Lung (tissue), 16 donors: ENCODE results near the gene PKIG. TPM values are rescaled to one million over a fixed set of nuclear protein-coding genes. Genes with fewer than 3 reads are reported as not detected.

Source experiments
- ATAC-seq: fragments of 200-7000 bp; cut with Tn5 transposase; one replicate; pipeline ENCODE4 v1.9.1; 2020; ENCODE audit warnings: moderate number of reproducible peaks; ENCODE audit not compliant: insufficient read depth, low FRiP score
- DNase-seq, 3 donors: peaks; one replicate each; pipeline ENCODE4 v3.0.0-alpha.2; 2013 to 2017
- H3K27ac ChIP-seq, 2 donors: one replicate each; pipeline ENCODE4 v1.5.1; 2013; ENCODE audit warnings: mild to moderate bottlenecking in 2 of 2, moderate library complexity in 2 of 2, control low read depth in 1 of 2, inconsistent platforms in 1 of 2, low read depth in 1 of 2, low read length in 1 of 2
- H3K27me3 ChIP-seq, 3 donors: one replicate each; pipeline ENCODE4 v1.5.1; 2013; ENCODE audit warnings: low read length in 2 of 3; ENCODE audit not compliant: control insufficient read depth in 3 of 3, insufficient read depth in 3 of 3
- H3K36me3 ChIP-seq, 4 donors: one replicate each; pipeline ENCODE4 v1.5.1; 2013; ENCODE audit warnings: low read length in 4 of 4, mild to moderate bottlenecking in 1 of 4, moderate library complexity in 1 of 4; ENCODE audit not compliant: control insufficient read depth in 4 of 4, insufficient read depth in 4 of 4
- H3K4me1 ChIP-seq, 5 donors: one replicate each; pipeline ENCODE4 v1.5.1; 2013; ENCODE audit warnings: low read length in 5 of 5, mild to moderate bottlenecking in 2 of 5, moderate library complexity in 1 of 5; ENCODE audit not compliant: control insufficient read depth in 5 of 5, insufficient read depth in 5 of 5
- H3K4me3 ChIP-seq: one replicate; pipeline ENCODE4 v1.5.1; 2013; ENCODE audit warnings: mild to moderate bottlenecking, control low read depth, moderate library complexity
- H3K9ac ChIP-seq, 2 donors: one replicate each; pipeline ENCODE4 v1.5.1; 2013; ENCODE audit warnings: low read length in 2 of 2, control low read depth in 1 of 2; ENCODE audit not compliant: insufficient read depth in 1 of 2
- H3K9me3 ChIP-seq, 4 donors: one replicate each; pipeline ENCODE4 v1.5.1; 2013; ENCODE audit warnings: low read length in 3 of 4, mild to moderate bottlenecking in 1 of 4, moderate library complexity in 1 of 4; ENCODE audit not compliant: control insufficient read depth in 4 of 4, insufficient read depth in 3 of 4
- CTCF ChIP-seq: IDR thresholded peaks from 2 replicates; pipeline ENCODE4 v1.5.1; 2012; ENCODE audit warnings: mild to moderate bottlenecking; ENCODE audit errors: control extremely low read depth, extremely low read depth
- WGBS, 2 donors: extraction: QIAGEN DNeasy Blood & Tissue Kit; methylation state at CpG; one replicate each; pipeline ENCODE4 v1.1.7; 2013; 5-methylcytosine and 5-hydroxymethylcytosine counted together
- long read RNA-seq, 5 donors: transcript quantifications; one replicate each; lab custom pipeline, GENCODE V29; 2026
- polyA plus RNA-seq, 2 donors: library from polyadenylated mRNA; stranded (reverse); fragments of 200-250 nt; gene quantifications; one replicate each; pipeline ENCODE4 v1.2.1, GENCODE V29; 2013
- total RNA-seq, 2 donors: library from RNA; depleted of rRNA in 1 of 2; stranded (reverse); fragments of >200 nt in 1 of 2; gene quantifications; one replicate each; pipeline ENCODE4 v1.2.1, GENCODE V29; 2014 to 2021
- donor health status: control.
- donor health status: control.
- donor health status: Bipolar disorder and iron deficiency.
- donor health status: healthy.
- donor health status: DM: yes; HTN: yes; CAD: no.

The PKIG gene
- total RNA-seq (10 to 100 TPM; 45.7 to 62.7 TPM), polyA plus RNA-seq (10 to 100 TPM; 63.2 to 67.8 TPM)
- long read RNA-seq, donor 1, transcript PKIG-207 (4 exons, 1,191 nt), result major isoform, 24 of 51 reads
- long read RNA-seq, donor 1, transcript PKIG-202 (4 exons, 1,180 nt), result minor isoform, 12 of 51 reads
- long read RNA-seq, donor 1, partial matches to known transcripts, result 11 of 51 reads
- long read RNA-seq, donor 1, other reads (novel, unspliced or antisense), result 0 of 51 reads
- long read RNA-seq, donor 2, transcript PKIG-207 (4 exons, 1,191 nt), result major isoform, 11 of 27 reads
- long read RNA-seq, donor 2, transcript PKIG-202 (4 exons, 1,180 nt), result minor isoform, 7 of 27 reads
- long read RNA-seq, donor 2, partial matches to known transcripts, result 6 of 27 reads
- long read RNA-seq, donor 2, other reads (novel, unspliced or antisense), result 0 of 27 reads
- long read RNA-seq, donor 3, transcript PKIG-207 (4 exons, 1,191 nt), result major isoform, 12 of 33 reads
- long read RNA-seq, donor 3, transcript PKIG-202 (4 exons, 1,180 nt), result minor isoform, 8 of 33 reads
- long read RNA-seq, donor 3, partial matches to known transcripts, result 11 of 33 reads
- long read RNA-seq, donor 3, other reads (novel, unspliced or antisense), result 0 of 33 reads
- long read RNA-seq, donor 4, transcript PKIG-207 (4 exons, 1,191 nt), result major isoform, 12 of 37 reads
- long read RNA-seq, donor 4, transcript PKIG-202 (4 exons, 1,180 nt), result minor isoform, 8 of 37 reads
- long read RNA-seq, donor 4, partial matches to known transcripts, result 16 of 37 reads
- long read RNA-seq, donor 4, other reads (novel, unspliced or antisense), result 0 of 37 reads
- long read RNA-seq, donor 5, transcript PKIG-207 (4 exons, 1,191 nt), result major isoform, 25 of 41 reads
- long read RNA-seq, donor 5, transcript PKIG-202 (4 exons, 1,180 nt), result minor isoform, 13 of 41 reads
- long read RNA-seq, donor 5, partial matches to known transcripts, result 0 of 41 reads
- long read RNA-seq, donor 5, other reads (novel, unspliced or antisense), result 0 of 41 reads

- Histone ChIP-seq H3K9me3 (no peaks in the 10 kb centered on the region), H3K36me3 (no peaks in the 10 kb centered on the region), H3K9ac (peak within 1 kb of the TSS in 1 of 2 donors; percentile 94), H3K27me3 (no peaks in the 10 kb centered on the region), H3K27ac (peak within 1 kb of the TSS; percentile 89 to 93), H3K4me3 (peak within 1 kb of the TSS; percentile 48), H3K4me1 (peaks cover 10 to 61% (median 40%) of the 10 kb centered on the region in 5 donors)
- no peak for TF ChIP-seq CTCF
- DNase-seq, result peak; percentile 61 to 91 (median 81)
- WGBS, 2 donors, result 36% methylated on average over 6 of the region's 6 CpGs
- ATAC-seq, result peak; percentile 55
Observed at GRCh38 chr20:44582311-44583025, at the start of gene PKIG. Gene PKIG, plus strand, starts transcription at chr20:44582579. Its CDS starts 31,978 bp downstream, at chr20:44614557.

- peaks cover 0 to 2% (median 0%) of the 10 kb centered on the region in 4 donors for H3K9me3 ChIP-seq
- no peak for TF ChIP-seq CTCF
- H3K9ac ChIP-seq, result peak overlapping the region in 1 of 2 donors; percentile 85
- 71 to 84% methylated on average over 2 of the region's 2 CpGs for WGBS, 2 donors
- ATAC-seq (no peak), DNase-seq (no peak)
- H3K27ac ChIP-seq, result peak overlapping the region in 1 of 2 donors; percentile 32
- H3K27me3 ChIP-seq, result no peaks in the 10 kb centered on the region
- no peaks in the 10 kb centered on the region for H3K36me3 ChIP-seq
- peaks cover 0 to 16% (median 4%) of the 10 kb centered on the region in 5 donors for H3K4me1 ChIP-seq
- no peak overlapping the region for H3K4me3 ChIP-seq
Observed at GRCh38 chr20:44532981-44533331, 49.4 kb upstream of the PKIG start.

- no peak overlapping the region for H3K9ac ChIP-seq
- 85 to 88% methylated on average over 4 of the region's 4 CpGs for WGBS, 2 donors
Observed at GRCh38 chr20:44533928-44534327, 48.5 kb upstream of the PKIG start.

More at GRCh38 chr20:44533928-44534327, 48.5 kb upstream of the PKIG start:
- ATAC-seq, result no peak
- TF ChIP-seq CTCF, result no peak
- Histone ChIP-seq H3K4me3 (no peak overlapping the region), H3K4me1 (peaks cover 0 to 16% (median 4%) of the 10 kb centered on the region in 5 donors), H3K36me3 (no peaks in the 10 kb centered on the region), H3K9me3 (peaks cover 0 to 2% (median 0%) of the 10 kb centered on the region in 4 donors), H3K27ac (no peak overlapping the region), H3K27me3 (no peaks in the 10 kb centered on the region)
- no peak for DNase-seq
